Panc1 (cell line): ENCODE data around the gene DCK.

ENCODE experiments used
- CTCF ChIP-seq: fragments of 450-650 bp; IDR thresholded peaks from 2 replicates; pipeline ENCODE4 v1.5.1; 2017; ENCODE audit warnings: mild to moderate bottlenecking
- POLR2AphosphoS5 ChIP-seq: IDR thresholded peaks from 2 replicates; pipeline ENCODE4 v1.6.1; 2012; ENCODE audit warnings: mild to moderate bottlenecking, low read depth, low read length, moderate library complexity
- REST ChIP-seq, 2 experiments: IDR thresholded peaks; 2 replicates each; pipeline ENCODE4 v1.6.1; 2011 to 2012; ENCODE audit warnings: low read depth in 2 of 2, control low read depth in 1 of 2, low read length in 1 of 2, mild to moderate bottlenecking in 1 of 2, moderate library complexity in 1 of 2; ENCODE audit not compliant: insufficient read depth in 1 of 2
- SIN3A ChIP-seq: IDR thresholded peaks from 2 replicates; pipeline ENCODE4 v1.6.1; 2012; ENCODE audit warnings: low read depth, mild to moderate bottlenecking, low read length, moderate library complexity, borderline replicate concordance; ENCODE audit not compliant: insufficient read depth

GRCh38 chr4:70992391-70992881 is 1.0 kb upstream of the DCK start:
- TF ChIP-seq CTCF (no peak), POLR2AphosphoS5 (no peak), REST (IDR thresholded peaks at IDR 0.05; ENCODE audit: insufficient read depth in 1 of 2, low read depth in 2 of 2, low read length in 1 of 2) (no peak), SIN3A (no peak)
